IPS-20b (cell line): ENCODE data around the gene AMOTL1.

ENCODE experiments used
- H3K27ac ChIP-seq: one replicate; pipeline ENCODE4 v1.5.1; 2013; ENCODE audit warnings: low read length
- H3K27me3 ChIP-seq: 2 replicates; pipeline ENCODE4 v1.6.1; 2013; ENCODE audit warnings: mild to moderate bottlenecking, low read length, inconsistent platforms; ENCODE audit not compliant: insufficient read depth
- H3K36me3 ChIP-seq: 2 replicates; pipeline ENCODE4 v1.6.1; 2013; ENCODE audit warnings: low read depth, mild to moderate bottlenecking, inconsistent platforms, low read length, moderate library complexity; ENCODE audit not compliant: insufficient read depth
- H3K4me1 ChIP-seq: 2 replicates; pipeline ENCODE4 v1.6.1; 2013; ENCODE audit warnings: mild to moderate bottlenecking, control low read depth, inconsistent platforms, low read length, moderate library complexity; ENCODE audit not compliant: insufficient read depth
- H3K4me3 ChIP-seq: 2 replicates; pipeline ENCODE4 v1.5.1; 2013; ENCODE audit warnings: mild to moderate bottlenecking, low read length, inconsistent platforms
- H3K9ac ChIP-seq: 2 replicates; pipeline ENCODE4 v1.6.1; 2013; ENCODE audit warnings: low read depth, mild to moderate bottlenecking, inconsistent platforms, low read length, moderate library complexity
- H3K9me3 ChIP-seq: 2 replicates; pipeline ENCODE4 v1.6.1; 2013; ENCODE audit warnings: mild to moderate bottlenecking, low read depth, low read length, inconsistent platforms; ENCODE audit not compliant: insufficient read depth

Gene AMOTL1

GRCh38 chr11:94747601-94748041, 20.5 kb upstream of the AMOTL1 start:
- Histone ChIP-seq H3K4me3 (no peak overlapping the region), H3K27ac (no peak overlapping the region), H3K4me1 (peaks cover 4% of the 10 kb centered on the region; the same call in 1 of the 2 replicates), H3K9ac (no peak overlapping the region), H3K9me3 (no peaks in the 10 kb centered on the region), H3K27me3 (no peaks in the 10 kb centered on the region; the same call in 1 of the 2 replicates), H3K36me3 (no peaks in the 10 kb centered on the region)

- Histone ChIP-seq H3K9ac (no peak overlapping the region), H3K36me3 (no peaks in the 10 kb centered on the region), H3K4me1 (0 out of 2 replicates have a peak, but pooled peaks cover 6% of the 10 kb centered on the region), H3K4me3 (no peak overlapping the region), H3K9me3 (no peaks in the 10 kb centered on the region), H3K27me3 (no peaks in the 10 kb centered on the region), H3K27ac (no peak overlapping the region)
Observed at GRCh38 chr11:94749369-94749768, 18.8 kb upstream of the AMOTL1 start.

- 0 out of 2 replicates have a peak, but pooled peaks cover 6% of the 10 kb centered on the region for H3K4me1 ChIP-seq
- no peaks in the 10 kb centered on the region for H3K27me3 ChIP-seq
- no peaks in the 10 kb centered on the region for H3K36me3 ChIP-seq
- H3K9ac ChIP-seq, result no peak overlapping the region
- H3K9me3 ChIP-seq, result no peaks in the 10 kb centered on the region
- H3K4me3 ChIP-seq, result no peak overlapping the region
- no peak overlapping the region for H3K27ac ChIP-seq
Observed at GRCh38 chr11:94750319-94751217, 17.6 kb upstream of the AMOTL1 start.

GRCh38 chr11:94751218-94751609, 16.9 kb upstream of the AMOTL1 start:
- 0 out of 2 replicates have a peak, but pooled peaks cover 6% of the 10 kb centered on the region for H3K4me1 ChIP-seq
- H3K36me3 ChIP-seq, result no peaks in the 10 kb centered on the region
- no peak overlapping the region for H3K4me3 ChIP-seq
- H3K9ac ChIP-seq, result no peak overlapping the region
- no peaks in the 10 kb centered on the region for H3K27me3 ChIP-seq
- no peak overlapping the region for H3K27ac ChIP-seq
- no peaks in the 10 kb centered on the region for H3K9me3 ChIP-seq

- Histone ChIP-seq H3K9me3 (no peaks in the 10 kb centered on the region), H3K27ac (no peak overlapping the region), H3K9ac (no peak overlapping the region), H3K36me3 (no peaks in the 10 kb centered on the region), H3K27me3 (no peaks in the 10 kb centered on the region), H3K4me3 (no peak overlapping the region), H3K4me1 (0 out of 2 replicates have a peak, but pooled peaks cover 6% of the 10 kb centered on the region)
Observed at GRCh38 chr11:94751786-94752185, 16.4 kb upstream of the AMOTL1 start.

- H3K27ac ChIP-seq, result no peak overlapping the region
- no peak overlapping the region for H3K4me3 ChIP-seq
- H3K27me3 ChIP-seq, result no peaks in the 10 kb centered on the region
- H3K9me3 ChIP-seq, result no peaks in the 10 kb centered on the region
- no peaks in the 10 kb centered on the region for H3K36me3 ChIP-seq
- H3K4me1 ChIP-seq, result 0 out of 2 replicates have a peak, but pooled peaks cover 6% of the 10 kb centered on the region
- no peak overlapping the region for H3K9ac ChIP-seq
Observed at GRCh38 chr11:94753630-94754029, 14.5 kb upstream of the AMOTL1 start.

GRCh38 chr11:94754335-94754734, 13.8 kb upstream of the AMOTL1 start:
- no peaks in the 10 kb centered on the region for H3K36me3 ChIP-seq
- no peak overlapping the region for H3K27ac ChIP-seq
- H3K27me3 ChIP-seq, result no peaks in the 10 kb centered on the region
- H3K4me3 ChIP-seq, result no peak overlapping the region
- no peak overlapping the region for H3K9ac ChIP-seq
- H3K4me1 ChIP-seq, result 0 out of 2 replicates have a peak, but pooled peaks cover 6% of the 10 kb centered on the region
- no peaks in the 10 kb centered on the region for H3K9me3 ChIP-seq

GRCh38 chr11:94754819-94755218, 13.3 kb upstream of the AMOTL1 start:
- Histone ChIP-seq H3K27me3 (no peaks in the 10 kb centered on the region), H3K36me3 (no peaks in the 10 kb centered on the region), H3K4me3 (no peak overlapping the region), H3K9ac (no peak overlapping the region), H3K4me1 (0 out of 2 replicates have a peak, but pooled peaks cover 6% of the 10 kb centered on the region), H3K27ac (no peak overlapping the region), H3K9me3 (no peaks in the 10 kb centered on the region)

- H3K4me3 ChIP-seq, result no peak overlapping the region
- no peak overlapping the region for H3K27ac ChIP-seq
- 0 out of 2 replicates have a peak, but pooled peaks cover 6% of the 10 kb centered on the region for H3K4me1 ChIP-seq
- H3K9ac ChIP-seq, result no peak overlapping the region
- H3K9me3 ChIP-seq, result no peaks in the 10 kb centered on the region
- H3K27me3 ChIP-seq, result no peaks in the 10 kb centered on the region
- H3K36me3 ChIP-seq, result no peaks in the 10 kb centered on the region
Observed at GRCh38 chr11:94755494-94755893, 12.7 kb upstream of the AMOTL1 start.

GRCh38 chr11:94757037-94757735, 11.0 kb upstream of the AMOTL1 start:
- H3K27me3 ChIP-seq, result peaks cover 2% of the 10 kb centered on the region; the same call in 1 of the 2 replicates
- H3K36me3 ChIP-seq, result no peaks in the 10 kb centered on the region
- H3K27ac ChIP-seq, result no peak overlapping the region
- 0 out of 2 replicates have a peak, but pooled peaks cover 6% of the 10 kb centered on the region for H3K4me1 ChIP-seq
- no peaks in the 10 kb centered on the region for H3K9me3 ChIP-seq
- no peak overlapping the region for H3K9ac ChIP-seq
- no peak overlapping the region for H3K4me3 ChIP-seq

- H3K36me3 ChIP-seq, result no peaks in the 10 kb centered on the region
- no peaks in the 10 kb centered on the region for H3K9me3 ChIP-seq
- H3K4me1 ChIP-seq, result peaks cover under 1% of the 10 kb centered on the region; the same call in 1 of the 2 replicates
- no peak overlapping the region for H3K9ac ChIP-seq
- no peak overlapping the region for H3K27ac ChIP-seq
- peaks cover 17% of the 10 kb centered on the region for H3K27me3 ChIP-seq
- H3K4me3 ChIP-seq, result no peak overlapping the region
Observed at GRCh38 chr11:94758666-94759065, 9.5 kb upstream of the AMOTL1 start.
